ENCODE data around the gene TEX36. TPM values are rescaled to one million over a fixed set of nuclear protein-coding genes. Genes with fewer than 3 reads are reported as not detected.

Gene TEX36
- total RNA-seq, 4 donors from 2014 or later = not detected

DNA sequence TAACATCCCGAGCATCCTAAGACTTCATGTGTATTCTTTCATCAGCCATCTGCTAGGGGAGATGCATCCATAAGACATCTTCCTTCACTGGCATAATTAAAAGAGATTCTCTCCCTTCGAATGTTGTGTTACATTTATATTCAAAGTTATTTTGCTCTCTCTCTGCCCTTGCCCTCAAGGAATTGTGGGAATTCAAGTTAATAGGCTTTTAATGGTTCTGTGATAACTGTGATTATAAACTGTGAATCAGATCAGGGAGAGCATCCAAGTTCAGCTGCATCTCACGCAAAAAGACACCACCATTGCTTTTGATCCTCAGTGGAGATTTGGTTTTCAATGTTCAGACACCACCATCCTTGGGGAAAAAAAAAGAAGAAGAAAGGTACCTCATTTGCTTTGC is 9.2 kb upstream of the TEX36 start:
- no peaks in the 10 kb centered on the region for H3K4me1 ChIP-seq
- WGBS, 2 donors (ENCODE audit: low coverage in 1 of 2) = 32 to 60% methylated on average over 3 of the region's 3 CpGs
- no peak for ATAC-seq

GRCh38 chr10:125691160-125691981 is 8.4 kb upstream of the TEX36 start:
- ATAC-seq = no peak
- Histone ChIP-seq H3K4me1 (no peaks in the 10 kb centered on the region), H3K27ac (no peak overlapping the region), H3K36me3 (no peaks in the 10 kb centered on the region), H3K9me3 (no peaks in the 10 kb centered on the region), H3K27me3 (peaks cover 6% of the 10 kb centered on the region), H3K4me3 (no peak overlapping the region)
- WGBS, 2 donors (ENCODE audit: low coverage in 1 of 2) = 80 to 87% methylated on average over 16 to 18 of the region's 19 CpGs
- TF ChIP-seq, protein P1, sequence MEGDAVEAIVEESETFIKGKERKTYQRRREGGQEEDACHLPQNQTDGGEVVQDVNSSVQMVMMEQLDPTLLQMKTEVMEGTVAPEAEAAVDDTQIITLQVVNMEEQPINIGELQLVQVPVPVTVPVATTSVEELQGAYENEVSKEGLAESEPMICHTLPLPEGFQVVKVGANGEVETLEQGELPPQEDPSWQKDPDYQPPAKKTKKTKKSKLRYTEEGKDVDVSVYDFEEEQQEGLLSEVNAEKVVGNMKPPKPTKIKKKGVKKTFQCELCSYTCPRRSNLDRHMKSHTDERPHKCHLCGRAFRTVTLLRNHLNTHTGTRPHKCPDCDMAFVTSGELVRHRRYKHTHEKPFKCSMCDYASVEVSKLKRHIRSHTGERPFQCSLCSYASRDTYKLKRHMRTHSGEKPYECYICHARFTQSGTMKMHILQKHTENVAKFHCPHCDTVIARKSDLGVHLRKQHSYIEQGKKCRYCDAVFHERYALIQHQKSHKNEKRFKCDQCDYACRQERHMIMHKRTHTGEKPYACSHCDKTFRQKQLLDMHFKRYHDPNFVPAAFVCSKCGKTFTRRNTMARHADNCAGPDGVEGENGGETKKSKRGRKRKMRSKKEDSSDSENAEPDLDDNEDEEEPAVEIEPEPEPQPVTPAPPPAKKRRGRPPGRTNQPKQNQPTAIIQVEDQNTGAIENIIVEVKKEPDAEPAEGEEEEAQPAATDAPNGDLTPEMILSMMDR (IDR thresholded peaks at IDR 0.05) = no peak
- TF ChIP-seq POLR2A (IDR thresholded peaks at IDR 0.05) (no peak), POLR2AphosphoS5 (IDR thresholded peaks at IDR 0.05) (no peak), EP300 (IDR thresholded peaks at IDR 0.05) (no peak)

More for the DNA sequence above, 9.2 kb upstream of the TEX36 start:
- peaks cover 6% of the 10 kb centered on the region for H3K27me3 ChIP-seq
- no peak overlapping the region for H3K4me3 ChIP-seq
- TF ChIP-seq POLR2AphosphoS5 (IDR thresholded peaks at IDR 0.05) (no peak), POLR2A (IDR thresholded peaks at IDR 0.05) (no peak), EP300 (IDR thresholded peaks at IDR 0.05) (no peak)
- TF ChIP-seq, protein P1 (IDR thresholded peaks at IDR 0.05) = no peak
- H3K36me3 ChIP-seq = no peaks in the 10 kb centered on the region
- H3K27ac ChIP-seq = no peak overlapping the region
- H3K9me3 ChIP-seq = no peaks in the 10 kb centered on the region

DNA sequence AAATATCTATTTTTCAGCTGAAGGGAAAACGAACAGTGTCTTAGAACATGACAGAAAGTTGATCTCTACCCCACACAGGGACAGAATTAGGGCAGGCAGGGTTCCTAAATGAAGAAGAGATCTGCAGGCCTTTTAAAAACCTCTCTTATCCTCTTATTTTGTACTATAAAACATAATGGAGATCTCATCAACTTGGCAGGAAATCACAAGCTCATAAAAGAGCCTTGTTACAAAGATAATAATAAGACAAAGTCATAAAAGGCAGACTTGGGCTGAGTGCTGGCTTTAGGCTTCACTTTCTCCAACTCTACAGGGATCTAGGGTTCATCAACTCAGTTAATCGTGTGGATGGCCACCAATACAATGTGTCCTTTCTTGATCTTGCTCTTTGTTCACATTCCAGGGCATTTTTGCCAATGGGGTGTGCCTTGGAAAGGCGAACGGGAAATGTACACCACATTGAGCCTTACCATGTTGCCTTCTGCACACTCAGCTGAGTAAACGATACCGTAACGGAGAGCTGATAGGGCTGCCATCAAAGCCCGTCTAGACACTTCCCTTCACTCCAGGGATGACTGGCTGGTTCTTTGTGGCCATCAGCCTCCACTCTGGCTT is 7.1 kb upstream of the TEX36 start:
- WGBS, 2 donors (ENCODE audit: low coverage in 1 of 2) = 67 to 81% methylated on average over 4 to 6 of the region's 8 CpGs
- ATAC-seq = no peak
- Histone ChIP-seq H3K27ac (no peak overlapping the region), H3K27me3 (peaks cover 6% of the 10 kb centered on the region), H3K36me3 (no peaks in the 10 kb centered on the region), H3K9me3 (no peaks in the 10 kb centered on the region), H3K4me3 (no peak overlapping the region), H3K4me1 (no peaks in the 10 kb centered on the region)
- no peak for TF ChIP-seq POLR2A (IDR thresholded peaks at IDR 0.05)
- TF ChIP-seq EP300 (IDR thresholded peaks at IDR 0.05) = no peak
- no peak for TF ChIP-seq POLR2AphosphoS5 (IDR thresholded peaks at IDR 0.05)
- TF ChIP-seq, protein P1 (IDR thresholded peaks at IDR 0.05) = no peak

GRCh38 chr10:125687507-125688185 is 4.7 kb upstream of the TEX36 start:
- Histone ChIP-seq H3K27ac (no peak overlapping the region), H3K9me3 (no peaks in the 10 kb centered on the region), H3K4me1 (no peaks in the 10 kb centered on the region), H3K4me3 (no peak overlapping the region), H3K36me3 (no peaks in the 10 kb centered on the region), H3K27me3 (peaks cover 10% of the 10 kb centered on the region)
- TF ChIP-seq EP300 (IDR thresholded peaks at IDR 0.05) (no peak), POLR2AphosphoS5 (IDR thresholded peaks at IDR 0.05) (no peak), POLR2A (IDR thresholded peaks at IDR 0.05) (no peak)
- TF ChIP-seq, protein P1 (IDR thresholded peaks at IDR 0.05) = no peak
- no peak for ATAC-seq
- WGBS, 2 donors (ENCODE audit: low coverage in 1 of 2) = 62 to 74% methylated on average over 3 of the region's 3 CpGs
